IMR-90 (cell line): ENCODE data around the gene SLC22A4. TPM values are rescaled to one million over a fixed set of nuclear protein-coding genes. Genes with fewer than 3 reads are reported as not detected.

Source experiments
- ATAC-seq: fragments of 200-7000 bp; cut with Tn5 transposase; 2 replicates; pipeline ENCODE4 v1.9.1; 2020; ENCODE audit warnings: low read depth, mild to moderate bottlenecking, moderate library complexity
- BruUV-seq: library from RNA; stranded (reverse); fragments of 400-500 nt; replicated peaks from 2 replicates; lab custom pipeline; 2021; lab: Mats Ljungman, UMichigan
- CTCF ChIA-PET: fragments of 300-600 bp; formaldehyde crosslinking; extraction: SDS; loops from one replicate; lab custom pipeline; 2021; ENCODE audit warnings: antibody characterized with exemption; lab: Yijun Ruan, JAX
- POLR2A ChIA-PET: fragments of 300-600 bp; sonication (Branson Sonifier 250); formaldehyde crosslinking; loops from one replicate; lab custom pipeline; 2022; ENCODE audit warnings: antibody characterized with exemption; ENCODE audit not compliant: unreplicated experiment; lab: Charles Lee
- DNase-seq: peaks from one replicate; pipeline ENCODE4 v3.0.0; 2013
- H2AFZ ChIP-seq: replicated peaks from 2 replicates; pipeline ENCODE3; 2013; ENCODE audit warnings: low read length, mild to moderate bottlenecking; ENCODE audit not compliant: poor library complexity
- H2AK5ac ChIP-seq: 2 replicates; pipeline ENCODE4 v1.6.1; 2013; ENCODE audit warnings: low read depth, low read length, inconsistent platforms
- H2AK9ac ChIP-seq: replicated peaks from 2 replicates; pipeline ENCODE3; 2013; ENCODE audit warnings: mild to moderate bottlenecking, low read depth, low read length, moderate library complexity; ENCODE audit not compliant: poor library complexity
- H2BK120ac ChIP-seq: 2 replicates; pipeline ENCODE4 v1.6.1; 2013; ENCODE audit warnings: low read depth, low read length, inconsistent platforms
- H2BK15ac ChIP-seq: 3 replicates; pipeline ENCODE4 v1.6.1; 2013; ENCODE audit warnings: low read depth, low read length, inconsistent platforms
- H2BK20ac ChIP-seq: 2 replicates; pipeline ENCODE4 v1.6.1; 2013; ENCODE audit warnings: low read depth, mild to moderate bottlenecking, inconsistent platforms, low read length, moderate library complexity
- H2BK5ac ChIP-seq: 2 replicates; pipeline ENCODE4 v1.6.1; 2013; ENCODE audit warnings: mild to moderate bottlenecking, low read depth, low read length, inconsistent platforms; ENCODE audit not compliant: poor library complexity, severe bottlenecking
- H3K14ac ChIP-seq: replicated peaks from 2 replicates; pipeline ENCODE4 v1.6.1; 2013; ENCODE audit warnings: low read depth, low read length, inconsistent platforms
- H3K18ac ChIP-seq: 2 replicates; pipeline ENCODE4 v1.6.1; 2013; ENCODE audit warnings: low read depth, low read length, control low read depth
- H3K23ac ChIP-seq: 2 replicates; pipeline ENCODE4 v1.6.1; 2013; ENCODE audit warnings: low read depth, low read length, inconsistent platforms
- H3K27ac ChIP-seq: 2 replicates; pipeline ENCODE4 v1.5.1; 2013; ENCODE audit warnings: mild to moderate bottlenecking, control low read depth, low read length; ENCODE audit not compliant: insufficient read depth
- H3K27me3 ChIP-seq: 2 replicates; pipeline ENCODE4 v1.6.1; 2013; ENCODE audit warnings: low read length; ENCODE audit not compliant: control insufficient read depth, insufficient read depth
- H3K36me3 ChIP-seq: 2 replicates; pipeline ENCODE4 v1.6.1; 2013; ENCODE audit warnings: low read length, mixed read lengths; ENCODE audit not compliant: control insufficient read depth, insufficient read depth
- H3K4ac ChIP-seq: 2 replicates; pipeline ENCODE4 v1.6.1; 2013; ENCODE audit warnings: low read depth, low read length, inconsistent platforms
- H3K4me1 ChIP-seq: 2 replicates; pipeline ENCODE4 v1.6.1; 2013; ENCODE audit warnings: low read length, mixed read lengths; ENCODE audit not compliant: control insufficient read depth, insufficient read depth
- H3K4me2 ChIP-seq: 2 replicates; pipeline ENCODE4 v1.6.1; 2013; ENCODE audit warnings: low read depth, mild to moderate bottlenecking, control low read depth, low read length, moderate library complexity
- H3K4me3 ChIP-seq: 2 replicates; pipeline ENCODE4 v1.5.1; 2013; ENCODE audit warnings: low read depth, mild to moderate bottlenecking, control low read depth, low read length, moderate library complexity; ENCODE audit not compliant: insufficient read depth
- H3K56ac ChIP-seq: 2 replicates; pipeline ENCODE4 v1.6.1; 2013; ENCODE audit warnings: low read length, inconsistent platforms; ENCODE audit not compliant: insufficient read depth; ENCODE audit errors: extremely low read depth
- H3K79me1 ChIP-seq, 2 experiments: 2 replicates each; pipeline ENCODE4 v1.6.1; 2013; ENCODE audit warnings: low read length in 2 of 2, inconsistent platforms in 1 of 2, low read depth in 1 of 2
- H3K9ac ChIP-seq: 2 replicates; pipeline ENCODE4 v1.6.1; 2013; ENCODE audit warnings: low read depth, low read length, control low read depth
- H3K9me1 ChIP-seq: 2 replicates; pipeline ENCODE4 v1.6.1; 2013; ENCODE audit warnings: low read length, inconsistent platforms; ENCODE audit not compliant: insufficient read depth
- H3K9me3 ChIP-seq: 2 replicates; pipeline ENCODE4 v1.6.1; 2013; ENCODE audit warnings: low read length; ENCODE audit not compliant: control insufficient read depth, insufficient read depth
- H4K20me1 ChIP-seq: 2 replicates; pipeline ENCODE4 v1.6.1; 2013; ENCODE audit warnings: low read length, inconsistent platforms; ENCODE audit not compliant: insufficient read depth
- H4K5ac ChIP-seq: 2 replicates; pipeline ENCODE4 v1.6.1; 2013; ENCODE audit warnings: mild to moderate bottlenecking, low read depth, low read length, control low read depth
- H4K8ac ChIP-seq, 2 experiments: 2 replicates each; pipeline ENCODE4 v1.6.1; 2013; ENCODE audit warnings: low read depth in 2 of 2, low read length in 2 of 2, control low read depth in 1 of 2, inconsistent platforms in 1 of 2
- H4K91ac ChIP-seq: 2 replicates; pipeline ENCODE4 v1.6.1; 2013; ENCODE audit warnings: low read depth, low read length, inconsistent platforms; ENCODE audit not compliant: insufficient read depth
- WGBS, 2 experiments: methylation state at CpG; one replicate each; pipeline versions ENCODE4 v1.1.5 to v1.1.7; 2013; ENCODE audit warnings: missing lambda C conversion rate in 2 of 2; ENCODE audit not compliant: insufficient read length in 1 of 2; ENCODE audit errors: extremely low coverage in 2 of 2; 5-methylcytosine and 5-hydroxymethylcytosine counted together
- dilution Hi-C: fragments of 300-500 bp; cut with HindIII; formaldehyde crosslinking; loops from one replicate; pipeline ENCODE4 v1.14.3; 2018; ENCODE audit warnings: low sequenced_read_pairs; ENCODE audit not compliant: unreplicated experiment
- in situ Hi-C: fragments of 300-500 bp; cut with MboI; formaldehyde crosslinking; loops from 3 replicates; pipeline ENCODE4 v1.14.3; 2019; ENCODE audit warnings: low sequenced_read_pairs, inconsistent platforms, mixed read lengths
- intact Hi-C: fragments of 100-400 bp; cut with micrococcal nuclease; formaldehyde crosslinking; loops from 2 replicates; pipeline ENCODE4 v1.10.0; 2022
- polyA plus RNA-seq, 3 experiments: library from polyadenylated mRNA; depleted of rRNA; stranded (reverse); fragments of >200 nt; gene quantifications; 2 replicates each; pipeline ENCODE4 v1.2.3, GENCODE V29; 2012; ENCODE audit warnings: low replicate concordance in 1 of 3
- total RNA-seq: library from RNA; depleted of rRNA; stranded (reverse); fragments of >200 nt; gene quantifications from 2 replicates; pipeline ENCODE4 v1.2.3, GENCODE V29; 2012
- TF ChIP-seq, protein P1 (sequence below): fragments of 150-350 bp; IDR thresholded peaks from 2 replicates; pipeline ENCODE4 v1.6.1; 2016; ENCODE audit warnings: low read depth, mild to moderate bottlenecking, low read length, moderate library complexity, borderline replicate concordance

The SLC22A4 gene
- total and polyA plus RNA-seq, 2 of the 4 experiments (the other 2 are of a cell fraction), result 2.6 to 3.2 TPM

DNA sequence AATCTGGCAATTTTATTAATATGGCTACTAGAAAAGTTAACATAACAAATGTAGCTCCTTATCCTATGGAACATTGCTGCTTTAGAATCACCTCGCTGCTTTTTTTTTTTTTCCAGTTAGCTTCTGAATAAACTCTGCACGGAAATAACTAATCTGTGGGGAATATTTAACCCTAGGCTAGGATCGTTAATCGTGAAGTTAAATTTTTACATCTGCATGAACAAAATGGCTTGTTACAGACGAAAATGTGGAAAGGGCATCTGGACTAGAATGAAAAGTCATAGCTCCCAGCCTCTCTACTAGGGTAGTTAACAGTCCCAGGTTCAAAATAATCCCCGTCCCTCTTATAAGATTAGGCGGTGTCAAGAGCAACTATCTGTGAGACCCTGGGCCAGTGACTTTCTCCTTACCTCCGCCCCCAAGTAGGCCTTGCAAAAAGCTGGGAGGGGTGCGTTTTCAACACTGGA, 74.8 kb downstream of the SLC22A4 start:
- no peaks in the 10 kb centered on the region for H3K36me3 ChIP-seq
- H4K8ac ChIP-seq, result peak overlapping the region; percentile 77 to 94; a peak in 3 of 4 replicates
- peak overlapping the region; percentile 63; the same call in 1 of the 2 replicates for H3K4ac ChIP-seq
- intact Hi-C loops (loop anchor here (2.0 to 5.0 kb wide), 3 partner anchors 100 to 187 kb away; no protein-coding TSS in a partner anchor), dilution Hi-C loops (no loop called here), in situ Hi-C loops (loop anchor here (10.0 kb wide), 1 partner anchor 304 kb away; the partner anchor contains the start of gene IL3)
- peak overlapping the region; percentile 18; the same call in 1 of the 2 replicates for H3K18ac ChIP-seq
- H2BK20ac ChIP-seq, result no peak overlapping the region
- H3K14ac ChIP-seq, result no peak overlapping the region
- H3K9me3 ChIP-seq, result no peaks in the 10 kb centered on the region
- POLR2A ChIA-PET, result no interaction called here
- 0% methylated on average over 2 of the region's 9 CpGs; no CpG with 5 or more reads in 1 of the 2 experiments for WGBS, 2 experiments
- H3K27ac ChIP-seq, result no peak overlapping the region; the same call in 1 of the 2 replicates
- H2AK9ac ChIP-seq, result peak overlapping the region; percentile 87
- peak overlapping the region; percentile 71; the same call in 1 of the 2 replicates for H4K91ac ChIP-seq
- no peak overlapping the region for H2BK120ac ChIP-seq
- H4K20me1 ChIP-seq, result no peaks in the 10 kb centered on the region
- no peak for DNase-seq
- H3K4me1 ChIP-seq, result peaks cover 13% of the 10 kb centered on the region
- H2AFZ ChIP-seq, result peak overlapping the region; percentile 100
- peak overlapping the region; percentile 78; the same call in 1 of the 2 replicates for H4K5ac ChIP-seq
- no peak overlapping the region for H2BK15ac ChIP-seq
- H3K23ac ChIP-seq, result peak overlapping the region; percentile 23; the same call in 1 of the 2 replicates
- TF ChIP-seq, protein P1, sequence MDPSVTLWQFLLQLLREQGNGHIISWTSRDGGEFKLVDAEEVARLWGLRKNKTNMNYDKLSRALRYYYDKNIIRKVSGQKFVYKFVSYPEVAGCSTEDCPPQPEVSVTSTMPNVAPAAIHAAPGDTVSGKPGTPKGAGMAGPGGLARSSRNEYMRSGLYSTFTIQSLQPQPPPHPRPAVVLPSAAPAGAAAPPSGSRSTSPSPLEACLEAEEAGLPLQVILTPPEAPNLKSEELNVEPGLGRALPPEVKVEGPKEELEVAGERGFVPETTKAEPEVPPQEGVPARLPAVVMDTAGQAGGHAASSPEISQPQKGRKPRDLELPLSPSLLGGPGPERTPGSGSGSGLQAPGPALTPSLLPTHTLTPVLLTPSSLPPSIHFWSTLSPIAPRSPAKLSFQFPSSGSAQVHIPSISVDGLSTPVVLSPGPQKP, result no peak
- peak overlapping the region; percentile 96 for H3K4me2 ChIP-seq
- H3K56ac ChIP-seq, result no peak overlapping the region
- H3K27me3 ChIP-seq, result no peaks in the 10 kb centered on the region
- peaks cover 9% of the 10 kb centered on the region for H3K9me1 ChIP-seq
- H3K79me1 ChIP-seq, result peaks cover 0 to 10% of the 10 kb centered on the region in 2 experiments; a peak in 1 of 4 replicates
- CTCF ChIA-PET, result interaction anchor here (0.6 to 1.2 kb wide), 5 partner anchors 14 to 459 kb away, joined by 3 read pairs; no protein-coding TSS in a partner anchor
- no peak overlapping the region for H2BK5ac ChIP-seq
- ATAC-seq, result no peak; the same call in 1 of the 2 replicates
- peak overlapping the region; percentile 88 for H3K4me3 ChIP-seq
- no TSS peak for BruUV-seq
- no peak overlapping the region for H2AK5ac ChIP-seq
- peak overlapping the region; percentile 59 for H3K9ac ChIP-seq
